Hepatocyte (in vitro differentiated cells): ENCODE results near the gene REN. TPM values are rescaled to one million over a fixed set of nuclear protein-coding genes. Genes with fewer than 3 reads are reported as not detected.

Experiments
- DNase-seq: peaks from one replicate; pipeline ENCODE4 v3.0.0-alpha.2; 2016; ENCODE audit warnings: low spot score
- H2AFZ ChIP-seq: fragments of 200-600 bp; sonication (generic); 2 replicates; pipeline ENCODE4 v1.6.0; 2016; ENCODE audit warnings: antibody characterized with exemption, mild to moderate bottlenecking
- H3K27ac ChIP-seq: fragments of 200-600 bp; sonication (generic); 2 replicates; pipeline ENCODE4 v1.5.1; 2016; ENCODE audit warnings: mild to moderate bottlenecking
- H3K27me3 ChIP-seq: fragments of 200-600 bp; sonication (generic); 2 replicates; pipeline ENCODE4 v1.6.1; 2016
- H3K36me3 ChIP-seq: fragments of 200-600 bp; sonication (generic); replicated peaks from 2 replicates; pipeline ENCODE4 v1.5.1; 2016; ENCODE audit warnings: low read depth; ENCODE audit not compliant: insufficient read depth
- H3K4me1 ChIP-seq: fragments of 200-600 bp; sonication (generic); 2 replicates; pipeline ENCODE4 v1.5.1; 2016; ENCODE audit warnings: mild to moderate bottlenecking, moderate library complexity; ENCODE audit not compliant: insufficient read depth
- H3K4me2 ChIP-seq: fragments of 200-600 bp; sonication (generic); 2 replicates; pipeline ENCODE4 v1.6.0; 2016
- H3K4me3 ChIP-seq: fragments of 200-600 bp; sonication (generic); 2 replicates; pipeline ENCODE4 v1.5.1; 2016; ENCODE audit warnings: mild to moderate bottlenecking
- H3K79me2 ChIP-seq: fragments of 200-600 bp; sonication (generic); 2 replicates; pipeline ENCODE4 v1.6.0; 2017; ENCODE audit warnings: mild to moderate bottlenecking
- H3K9me2 ChIP-seq: fragments of 200-600 bp; sonication (generic); replicated peaks from 2 replicates; pipeline ENCODE4 v1.6.0; 2017; ENCODE audit warnings: mild to moderate bottlenecking; ENCODE audit not compliant: insufficient read depth
- H3K9me3 ChIP-seq: fragments of 200-600 bp; sonication (generic); 2 replicates; pipeline ENCODE4 v1.5.1; 2016; ENCODE audit warnings: low read depth, mild to moderate bottlenecking
- H4K20me1 ChIP-seq: fragments of 200-600 bp; sonication (generic); 2 replicates; pipeline ENCODE4 v1.6.0; 2016; ENCODE audit warnings: mild to moderate bottlenecking; ENCODE audit not compliant: insufficient read depth, poor library complexity, severe bottlenecking
- CTCF ChIP-seq: fragments of 200-600 bp; sonication (generic); IDR thresholded peaks from 2 replicates; pipeline ENCODE4 v1.5.1; 2016; ENCODE audit warnings: antibody characterized with exemption, mild to moderate bottlenecking; ENCODE audit not compliant: poor library complexity
- EZH2 ChIP-seq: fragments of 200-600 bp; sonication (generic); IDR thresholded peaks from 2 replicates; pipeline ENCODE4 v1.6.1; 2016; ENCODE audit warnings: antibody characterized with exemption, mild to moderate bottlenecking, borderline replicate concordance
- EZH2phosphoT487 ChIP-seq: fragments of 200-600 bp; sonication (generic); IDR thresholded peaks from one replicate; pipeline ENCODE4 v1.6.1; 2018; ENCODE audit warnings: antibody characterized with exemption, mild to moderate bottlenecking, low read depth, moderate library complexity; ENCODE audit not compliant: unreplicated experiment, severe bottlenecking
- WGBS: methylation state at CpG from one replicate; pipeline ENCODE4 v1.1.6; 2016; ENCODE audit warnings: low lambda C conversion rate; ENCODE audit errors: missing lambda C conversion rate; 5-methylcytosine and 5-hydroxymethylcytosine counted together
- polyA plus RNA-seq: library from polyadenylated mRNA; unstranded; fragments of >200 nt; fragmentation: Nextera tagmentation; extraction: Ambion mirVana; gene quantifications from 2 replicates; pipeline ENCODE4 v1.2.1, GENCODE V29; 2016
- total RNA-seq: library from RNA; depleted of rRNA; stranded (reverse); fragments of >200 nt; gene quantifications from 2 replicates; pipeline ENCODE4 v1.2.3, GENCODE V29; 2014

Gene REN
- total and polyA plus RNA-seq, 2 experiments from 2014 or later: 15.4 to 18.4 TPM

- Histone ChIP-seq H3K79me2 (no peaks in the 10 kb centered on the region), H3K9me3 (no peaks in the 10 kb centered on the region), H3K4me1 (peaks cover 27% of the 10 kb centered on the region), H4K20me1 (no peaks in the 10 kb centered on the region), H3K4me3 (no peak overlapping the region), H3K27me3 (no peaks in the 10 kb centered on the region), H3K9me2 (no peaks in the 10 kb centered on the region), H3K4me2 (no peak overlapping the region), H3K36me3 (no peaks in the 10 kb centered on the region), H2AFZ (no peak overlapping the region), H3K27ac (peak overlapping the region; percentile 16)
- WGBS: 69% methylated on average over 5 of the region's 5 CpGs
- TF ChIP-seq CTCF (peak; percentile 92), EZH2 (no peak), EZH2phosphoT487 (no peak)
- peak; percentile 86 for DNase-seq
Measured at GRCh38 chr1:204127597-204128242, 38.4 kb downstream of the REN start.

DNA sequence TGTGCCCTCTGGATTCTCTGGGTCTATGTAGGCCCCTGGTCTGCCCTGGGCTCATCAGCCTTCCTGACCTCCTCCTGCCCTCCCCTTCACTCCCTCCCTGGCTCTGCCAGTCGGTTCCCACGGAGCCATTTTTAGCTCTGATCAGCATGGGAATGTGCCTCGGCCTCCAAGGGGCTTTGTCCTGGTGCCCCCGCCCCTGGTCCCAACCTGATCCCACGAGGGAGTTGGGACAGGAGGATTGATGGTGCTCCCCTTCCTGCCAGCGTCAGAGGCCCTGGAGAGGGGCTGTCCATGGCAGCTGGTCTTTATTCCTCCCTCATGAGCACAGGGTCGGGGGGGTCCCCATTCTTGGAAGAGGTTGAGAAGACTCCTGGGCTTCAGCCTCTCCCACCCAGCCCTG, 39.2 kb downstream of the REN start:
- no peak for DNase-seq
- Histone ChIP-seq H3K27ac (peak overlapping the region; percentile 16), H2AFZ (no peak overlapping the region), H3K9me2 (no peaks in the 10 kb centered on the region), H3K27me3 (no peaks in the 10 kb centered on the region), H3K4me1 (peaks cover 27% of the 10 kb centered on the region), H3K4me2 (no peak overlapping the region), H3K9me3 (no peaks in the 10 kb centered on the region), H4K20me1 (no peaks in the 10 kb centered on the region), H3K36me3 (no peaks in the 10 kb centered on the region), H3K79me2 (no peaks in the 10 kb centered on the region), H3K4me3 (no peak overlapping the region)
- TF ChIP-seq EZH2 (no peak), CTCF (no peak), EZH2phosphoT487 (no peak)
- whole genome bisulfite sequencing: 62% methylated on average over 6 of the region's 7 CpGs

- Histone ChIP-seq H3K9me3 (no peaks in the 10 kb centered on the region), H3K4me1 (peaks cover 24% of the 10 kb centered on the region), H3K27me3 (no peaks in the 10 kb centered on the region), H3K79me2 (no peaks in the 10 kb centered on the region), H3K27ac (no peak overlapping the region), H4K20me1 (no peaks in the 10 kb centered on the region), H3K4me2 (no peak overlapping the region), H3K36me3 (no peaks in the 10 kb centered on the region), H3K9me2 (no peaks in the 10 kb centered on the region), H3K4me3 (no peak overlapping the region), H2AFZ (no peak overlapping the region)
- DNase-seq: no peak
- 83% methylated on average over 8 of the region's 8 CpGs for WGBS
- TF ChIP-seq EZH2phosphoT487: no peak
- no peak for TF ChIP-seq CTCF
- TF ChIP-seq EZH2: no peak
Measured at GRCh38 chr1:204126386-204126785, 39.8 kb downstream of the REN start.
